GM21423 (cell line): ENCODE results near the gene ALB.
"Not testable (repeated sequence)": the region's sequence is repeated elsewhere in the genome, so short reads cannot be mapped to it uniquely, and the experiment has no call there.

ENCODE experiments used
- ATAC-seq: cut with Tn5 transposase; IDR thresholded peaks from one replicate; pipeline ENCODE4 v1.9.1; 2021; ENCODE audit warnings: mild to moderate bottlenecking, moderate library complexity; ENCODE audit not compliant: unreplicated experiment

ALB gene

GRCh38 chr4:73404042-73404441, at the start of gene ALB:
TSS of gene ALB (plus strand) at chr4:73404287. CDS start at chr4:73404328, 41 bp downstream.
- ATAC-seq = no peak

- not testable (repeated sequence) for ATAC-seq
These were observed 46.9 kb upstream of the ALB start for GRCh38 chr4:73357174-73357573.

- ATAC-seq = not testable (repeated sequence)
These were observed 34.4 kb upstream of the ALB start for GRCh38 chr4:73369506-73370199.

- ATAC-seq = no peak
These were observed 28.8 kb upstream of the ALB start for GRCh38 chr4:73375328-73375741.

GRCh38 chr4:73376251-73376650, 27.8 kb upstream of the ALB start:
- no peak for ATAC-seq

- ATAC-seq = no peak
These were observed 27.1 kb upstream of the ALB start for GRCh38 chr4:73376976-73377375.

GRCh38 chr4:73378887-73379286, 25.2 kb upstream of the ALB start:
- no peak for ATAC-seq

GRCh38 chr4:73379946-73380345, 24.1 kb upstream of the ALB start:
- no peak for ATAC-seq

- no peak for ATAC-seq
These were observed 22.9 kb upstream of the ALB start for GRCh38 chr4:73381214-73381613.

GRCh38 chr4:73383452-73383851, 20.6 kb upstream of the ALB start:
- ATAC-seq = no peak

- no peak for ATAC-seq
These were observed 16.5 kb upstream of the ALB start for GRCh38 chr4:73387552-73387951.

- ATAC-seq = no peak
These were observed 15.2 kb upstream of the ALB start for GRCh38 chr4:73388887-73389286.

GRCh38 chr4:73389663-73390062, 14.4 kb upstream of the ALB start:
- ATAC-seq = not testable (repeated sequence)

- no peak for ATAC-seq
These were observed 12.3 kb upstream of the ALB start for GRCh38 chr4:73391774-73392173.

GRCh38 chr4:73392936-73393335, 11.2 kb upstream of the ALB start:
- no peak for ATAC-seq

- ATAC-seq = no peak
These were observed 7.8 kb upstream of the ALB start for GRCh38 chr4:73396304-73396703.

- ATAC-seq = no peak
These were observed 6.8 kb upstream of the ALB start for GRCh38 chr4:73396993-73397972.

GRCh38 chr4:73401412-73401811, 2.7 kb upstream of the ALB start:
- no peak for ATAC-seq

- ATAC-seq = no peak
These were observed 370 bp downstream of the ALB start for GRCh38 chr4:73404457-73404856.

- ATAC-seq = no peak
These were observed 1.1 kb downstream of the ALB start for GRCh38 chr4:73405138-73405537.

GRCh38 chr4:73406548-73406875, 2.4 kb downstream of the ALB start:
- no peak for ATAC-seq

- no peak for ATAC-seq
These were observed 3.2 kb downstream of the ALB start for GRCh38 chr4:73407227-73407673.
